HUES48 (cell line): ENCODE data around the gene SEMA6D.
"Not testable (repeated sequence)": the region's sequence is repeated elsewhere in the genome, so short reads cannot be mapped to it uniquely, and the experiment has no call there.

ENCODE experiments used
- H3K27ac ChIP-seq: one replicate; pipeline ENCODE4 v1.7.0; 2013; ENCODE audit warnings: low read depth, low read length, inconsistent platforms
- H3K27me3 ChIP-seq: 2 replicates; pipeline ENCODE4 v1.6.1; 2013; ENCODE audit warnings: mild to moderate bottlenecking, low read length; ENCODE audit not compliant: control insufficient read depth, insufficient read depth
- H3K36me3 ChIP-seq: 2 replicates; pipeline ENCODE4 v1.6.1; 2013; ENCODE audit warnings: low read length; ENCODE audit not compliant: control insufficient read depth, insufficient read depth
- H3K4me1 ChIP-seq: 2 replicates; pipeline ENCODE4 v1.6.1; 2013; ENCODE audit warnings: mild to moderate bottlenecking, low read length; ENCODE audit not compliant: control insufficient read depth, insufficient read depth
- H3K4me3 ChIP-seq: 2 replicates; pipeline ENCODE4 v1.5.1; 2013; ENCODE audit warnings: mild to moderate bottlenecking, low read depth, low read length
- H3K9ac ChIP-seq: 2 replicates; pipeline ENCODE4 v1.6.1; 2013; ENCODE audit warnings: mild to moderate bottlenecking, low read depth, low read length, moderate library complexity
- H3K9me3 ChIP-seq: 2 replicates; pipeline ENCODE4 v1.6.1; 2013; ENCODE audit warnings: low read length; ENCODE audit not compliant: control insufficient read depth, insufficient read depth

The SEMA6D gene

GRCh38 chr15:47728426-47728825 is 11.1 kb downstream of the SEMA6D start:
- Histone ChIP-seq H3K9me3 (no peaks in the 10 kb centered on the region), H3K36me3 (no peaks in the 10 kb centered on the region), H3K27me3 (peaks cover 2% of the 10 kb centered on the region; the same call in 1 of the 2 replicates), H3K4me1 (no peaks in the 10 kb centered on the region), H3K27ac (no peak overlapping the region), H3K4me3 (no peak overlapping the region), H3K9ac (no peak overlapping the region)

- H3K27me3 ChIP-seq: peaks cover 2% of the 10 kb centered on the region; the same call in 1 of the 2 replicates
- H3K36me3 ChIP-seq: no peaks in the 10 kb centered on the region
- no peak overlapping the region for H3K9ac ChIP-seq
- H3K4me3 ChIP-seq: no peak overlapping the region
- no peaks in the 10 kb centered on the region for H3K4me1 ChIP-seq
- H3K9me3 ChIP-seq: no peaks in the 10 kb centered on the region
- H3K27ac ChIP-seq: no peak overlapping the region
Observed at GRCh38 chr15:47728886-47729285, 11.6 kb downstream of the SEMA6D start.

GRCh38 chr15:47731230-47731629 is 13.9 kb downstream of the SEMA6D start:
- Histone ChIP-seq H3K4me3 (no peak overlapping the region), H3K9ac (no peak overlapping the region), H3K27ac (no peak overlapping the region)

GRCh38 chr15:47732248-47732647 is 14.9 kb downstream of the SEMA6D start:
- Histone ChIP-seq H3K9me3 (no peaks in the 10 kb centered on the region), H3K27me3 (no peaks in the 10 kb centered on the region), H3K27ac (no peak overlapping the region), H3K9ac (no peak overlapping the region), H3K4me1 (peaks cover 18% of the 10 kb centered on the region), H3K4me3 (no peak overlapping the region), H3K36me3 (no peaks in the 10 kb centered on the region)

More at GRCh38 chr15:47731230-47731629, 13.9 kb downstream of the SEMA6D start:
- Histone ChIP-seq H3K4me1 (peaks cover 9% of the 10 kb centered on the region), H3K9me3 (no peaks in the 10 kb centered on the region), H3K27me3 (no peaks in the 10 kb centered on the region), H3K36me3 (no peaks in the 10 kb centered on the region)

- Histone ChIP-seq H3K27me3 (no peaks in the 10 kb centered on the region), H3K4me3 (no peak overlapping the region), H3K4me1 (peaks cover 18% of the 10 kb centered on the region), H3K9ac (no peak overlapping the region), H3K9me3 (no peaks in the 10 kb centered on the region), H3K36me3 (no peaks in the 10 kb centered on the region), H3K27ac (no peak overlapping the region)
Observed at GRCh38 chr15:47733085-47733484, 15.8 kb downstream of the SEMA6D start.

- H3K27me3 ChIP-seq: no peaks in the 10 kb centered on the region; the same call in 1 of the 2 replicates
- peak overlapping the region; percentile 62 for H3K27ac ChIP-seq
- H3K4me1 ChIP-seq: peaks cover 26% of the 10 kb centered on the region
- no peak overlapping the region for H3K4me3 ChIP-seq
- H3K9me3 ChIP-seq: no peaks in the 10 kb centered on the region
- no peak overlapping the region for H3K9ac ChIP-seq
- H3K36me3 ChIP-seq: no peaks in the 10 kb centered on the region
Observed at GRCh38 chr15:47736143-47736786, 19.0 kb downstream of the SEMA6D start.

- Histone ChIP-seq H3K27me3 (peaks cover 8% of the 10 kb centered on the region; the same call in 1 of the 2 replicates), H3K4me1 (peaks cover 36% of the 10 kb centered on the region), H3K36me3 (no peaks in the 10 kb centered on the region), H3K27ac (no peak overlapping the region), H3K9ac (no peak overlapping the region), H3K4me3 (no peak overlapping the region), H3K9me3 (no peaks in the 10 kb centered on the region)
Observed at GRCh38 chr15:47737477-47737876, 20.2 kb downstream of the SEMA6D start.

- not testable (repeated sequence) for H3K36me3 ChIP-seq, H3K9ac ChIP-seq, H3K4me3 ChIP-seq, H3K9me3 ChIP-seq, H3K27ac ChIP-seq
- Histone ChIP-seq H3K27me3 (peaks cover 14% of the 10 kb centered on the region), H3K4me1 (peaks cover 43% of the 10 kb centered on the region)
Observed at GRCh38 chr15:47738144-47738825, 21.0 kb downstream of the SEMA6D start.

GRCh38 chr15:47741082-47741481 is 23.8 kb downstream of the SEMA6D start:
- peaks cover 35% of the 10 kb centered on the region for H3K4me1 ChIP-seq
- H3K9me3 ChIP-seq: no peaks in the 10 kb centered on the region
- no peak overlapping the region for H3K9ac ChIP-seq
- no peak overlapping the region for H3K4me3 ChIP-seq
- no peaks in the 10 kb centered on the region for H3K36me3 ChIP-seq
- no peak overlapping the region for H3K27ac ChIP-seq
- peaks cover 34% of the 10 kb centered on the region for H3K27me3 ChIP-seq

- Histone ChIP-seq H3K4me1 (peaks cover 26% of the 10 kb centered on the region), H3K9me3 (no peaks in the 10 kb centered on the region), H3K27ac (no peak overlapping the region), H3K9ac (no peak overlapping the region), H3K36me3 (no peaks in the 10 kb centered on the region), H3K27me3 (peaks cover 34% of the 10 kb centered on the region), H3K4me3 (no peak overlapping the region)
Observed at GRCh38 chr15:47741907-47742306, 24.6 kb downstream of the SEMA6D start.

GRCh38 chr15:47742334-47742733 is 25.0 kb downstream of the SEMA6D start:
- Histone ChIP-seq H3K27ac (peak overlapping the region; percentile 65), H3K36me3 (no peaks in the 10 kb centered on the region), H3K9me3 (no peaks in the 10 kb centered on the region), H3K4me1 (peaks cover 25% of the 10 kb centered on the region), H3K4me3 (no peak overlapping the region), H3K27me3 (peaks cover 34% of the 10 kb centered on the region), H3K9ac (no peak overlapping the region)
